CD8-positive, alpha-beta memory T cell (primary cell): ENCODE data around the gene OMG. TPM values are rescaled to one million over a fixed set of nuclear protein-coding genes. Genes with fewer than 3 reads are reported as not detected.
A peak's percentile ranks its signal among the peaks of the same experiment; 100 is the strongest.
"Not testable (repeated sequence)": the region's sequence is repeated elsewhere in the genome, so short reads cannot be mapped to it uniquely, and the experiment has no call there.

Source experiments
- CTCF ChIA-PET: fragments of 350-600 bp; sonication (Branson Sonifier 250); formaldehyde crosslinking; loops from one replicate; lab custom pipeline; 2021; ENCODE audit warnings: antibody characterized with exemption; lab: Charles Lee
- POLR2A ChIA-PET: fragments of 350-600 bp; sonication (Branson Sonifier 250); formaldehyde crosslinking; loops from one replicate; lab custom pipeline; 2021; ENCODE audit warnings: antibody characterized with exemption; lab: Charles Lee
- DNase-seq, 5 donors: peaks; one replicate each; pipeline versions ENCODE4 v3.0.0 to v3.0.0-alpha.2; 2020 to 2022; ENCODE audit warnings: mixed read lengths in 1 of 5
- H3K27ac ChIP-seq: one replicate; pipeline ENCODE4 v1.7.0; 2013; ENCODE audit warnings: low read depth, mild to moderate bottlenecking, low read length, moderate library complexity
- H3K27me3 ChIP-seq: 2 replicates; pipeline ENCODE4 v1.7.0; 2013; ENCODE audit warnings: low read length, mild to moderate bottlenecking; ENCODE audit not compliant: insufficient read depth, poor library complexity, severe bottlenecking
- H3K36me3 ChIP-seq: 2 replicates; pipeline ENCODE4 v1.7.0; 2013; ENCODE audit warnings: mild to moderate bottlenecking, low read length, moderate library complexity; ENCODE audit not compliant: insufficient read depth
- H3K4me1 ChIP-seq: 2 replicates; pipeline ENCODE4 v1.7.0; 2013; ENCODE audit warnings: mild to moderate bottlenecking, low read length, moderate library complexity; ENCODE audit not compliant: insufficient read depth
- H3K4me3 ChIP-seq: 2 replicates; pipeline ENCODE4 v1.7.0; 2013; ENCODE audit warnings: mild to moderate bottlenecking, low read length
- H3K9me3 ChIP-seq: 2 replicates; pipeline ENCODE4 v1.7.0; 2013; ENCODE audit warnings: mild to moderate bottlenecking, low read length
- H3K27ac Mint-ChIP-seq, 8 donors: one replicate each; pipeline ENCODE4 v1.8.0; 2020 to 2021; ENCODE audit warnings: mixed read lengths in 8 of 8, mild to moderate bottlenecking in 6 of 8, inconsistent platforms in 3 of 8, moderate library complexity in 3 of 8
- H3K27me3 Mint-ChIP-seq, 2 donors: one replicate each; pipeline ENCODE4 v1.8.0; 2020 to 2021; ENCODE audit warnings: mixed read lengths in 2 of 2, mild to moderate bottlenecking in 1 of 2, moderate library complexity in 1 of 2
- H3K36me3 Mint-ChIP-seq, 3 donors: one replicate each; pipeline ENCODE4 v1.8.0; 2020 to 2021; ENCODE audit warnings: mixed read lengths in 3 of 3, inconsistent platforms in 1 of 3, mild to moderate bottlenecking in 1 of 3
- H3K4me1 Mint-ChIP-seq, 3 donors: one replicate each; pipeline ENCODE4 v1.8.0; 2020 to 2021; ENCODE audit warnings: mixed read lengths in 3 of 3, inconsistent platforms in 1 of 3, mild to moderate bottlenecking in 1 of 3
- H3K4me3 Mint-ChIP-seq, 7 donors: one replicate each; pipeline ENCODE4 v1.8.0; 2020 to 2021; ENCODE audit warnings: mixed read lengths in 7 of 7, mild to moderate bottlenecking in 6 of 7, moderate library complexity in 4 of 7, inconsistent platforms in 2 of 7
- H3K9me3 Mint-ChIP-seq, 5 donors: one replicate each; pipeline ENCODE4 v1.8.0; 2020 to 2022; ENCODE audit warnings: mixed read lengths in 5 of 5, mild to moderate bottlenecking in 3 of 5, moderate library complexity in 2 of 5, inconsistent platforms in 1 of 5
- polyA plus RNA-seq: library from polyadenylated mRNA; unstranded; fragments of 300-500 nt; fragmentation: Illumina TruSeq; gene quantifications from one replicate; pipeline ENCODE4 v1.2.3, GENCODE V29; 2021
- total RNA-seq, 2 experiments: library from RNA; stranded (reverse); gene quantifications; one replicate each; pipeline ENCODE4 v1.2.3, GENCODE V29; 2021

The OMG gene
- total and polyA plus RNA-seq, 3 experiments from 2014 or later, result 0.13 to 0.18 TPM; not detected in 1

GRCh38 chr17:31293581-31293980 lies 3.5 kb downstream of the OMG start:
- no peaks in the 10 kb centered on the region for H3K27me3 ChIP-seq
- H3K4me3 Mint-ChIP-seq, result no peak overlapping the region
- H3K9me3 Mint-ChIP-seq, result no peaks in the 10 kb centered on the region
- ChIA-PET CTCF (no interaction called here), POLR2A (no interaction called here)
- DNase-seq, result no peak
- H3K4me3 ChIP-seq, result no peak overlapping the region
- no peaks in the 10 kb centered on the region for H3K36me3 ChIP-seq
- H3K27me3 Mint-ChIP-seq, result peaks cover 0 to 2% of the 10 kb centered on the region in 2 donors
- H3K4me1 ChIP-seq, result no peaks in the 10 kb centered on the region
- H3K27ac ChIP-seq, result no peak overlapping the region
- H3K27ac Mint-ChIP-seq, result peak overlapping the region in 2 of 8 donors; percentile 25 to 27
- H3K4me1 Mint-ChIP-seq, result peaks cover 2 to 11% (median 6%) of the 10 kb centered on the region in 3 donors
- no peaks in the 10 kb centered on the region for H3K9me3 ChIP-seq
- H3K36me3 Mint-ChIP-seq, result peaks cover 0 to 2% (median 0%) of the 10 kb centered on the region in 3 donors

DNA sequence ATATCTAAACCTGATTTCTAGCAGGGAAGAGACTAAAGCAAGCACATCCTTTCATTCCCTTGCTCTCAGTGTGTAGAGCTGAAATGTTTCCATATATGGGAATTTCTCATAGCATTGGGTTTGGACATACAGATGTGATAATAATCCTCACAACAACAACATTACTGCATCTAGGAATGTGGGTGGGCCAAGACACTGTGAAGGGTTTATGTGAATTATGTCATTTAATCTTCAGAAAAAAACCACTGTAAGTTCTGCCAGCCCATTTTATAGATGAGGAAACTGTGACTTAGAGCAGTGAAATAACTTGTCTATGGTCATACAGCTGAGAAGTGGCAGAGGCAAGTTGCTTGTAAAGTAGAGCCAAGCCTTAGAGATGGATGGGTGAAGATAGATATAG lies 5.2 kb downstream of the OMG start:
- Histone ChIP-seq H3K27ac (no peak overlapping the region), H3K4me1 (no peaks in the 10 kb centered on the region), H3K4me3 (no peak overlapping the region), H3K27me3 (no peaks in the 10 kb centered on the region), H3K36me3 (no peaks in the 10 kb centered on the region), H3K9me3 (no peaks in the 10 kb centered on the region)
- no peak overlapping the region for H3K27ac Mint-ChIP-seq
- peaks cover 0 to 2% (median 0%) of the 10 kb centered on the region in 3 donors for H3K36me3 Mint-ChIP-seq
- no peak overlapping the region for H3K4me3 Mint-ChIP-seq
- H3K9me3 Mint-ChIP-seq, result no peaks in the 10 kb centered on the region
- ChIA-PET POLR2A (no interaction called here), CTCF (no interaction called here)
- peaks cover 0 to 2% of the 10 kb centered on the region in 2 donors for H3K27me3 Mint-ChIP-seq
- peaks cover 2 to 12% (median 11%) of the 10 kb centered on the region in 3 donors for H3K4me1 Mint-ChIP-seq
- no peak for DNase-seq

DNA sequence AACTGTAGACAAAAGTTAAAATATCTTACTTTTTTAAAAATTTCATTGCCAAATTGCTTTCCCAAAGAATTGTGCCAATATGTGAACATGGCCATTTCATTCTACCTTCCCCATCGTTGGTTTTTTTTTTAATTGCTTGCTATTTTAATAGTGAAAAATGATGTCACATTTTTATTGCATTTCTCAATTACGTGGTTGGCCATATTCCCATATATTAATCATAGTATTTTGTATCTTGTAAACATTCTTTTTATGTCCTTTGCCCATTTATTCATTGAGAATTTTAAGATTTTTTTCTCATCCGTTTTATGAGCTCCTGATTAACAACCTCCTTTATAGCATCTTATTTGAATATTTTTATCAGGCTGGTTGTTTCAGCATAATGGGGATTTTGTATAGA lies 7.2 kb downstream of the OMG start:
- H3K4me3 ChIP-seq, result no peak overlapping the region
- CTCF ChIA-PET, result no interaction called here
- peaks cover 2 to 13% (median 11%) of the 10 kb centered on the region in 3 donors for H3K4me1 Mint-ChIP-seq
- H3K36me3 ChIP-seq, result no peaks in the 10 kb centered on the region
- H3K27ac ChIP-seq, result no peak overlapping the region
- POLR2A ChIA-PET, result no interaction called here
- H3K27ac Mint-ChIP-seq, result no peak overlapping the region
- no peaks in the 10 kb centered on the region for H3K9me3 Mint-ChIP-seq
- peaks cover 0 to 2% of the 10 kb centered on the region in 2 donors for H3K27me3 Mint-ChIP-seq
- no peaks in the 10 kb centered on the region for H3K9me3 ChIP-seq
- H3K27me3 ChIP-seq, result no peaks in the 10 kb centered on the region
- H3K4me3 Mint-ChIP-seq, result no peak overlapping the region
- DNase-seq, result no peak
- H3K36me3 Mint-ChIP-seq, result no peaks in the 10 kb centered on the region
- no peaks in the 10 kb centered on the region for H3K4me1 ChIP-seq

- H3K4me3 ChIP-seq, CTCF ChIA-PET, H3K9me3 Mint-ChIP-seq, H3K9me3 ChIP-seq, POLR2A ChIA-PET, H3K4me3 Mint-ChIP-seq, H3K36me3 Mint-ChIP-seq, H3K27me3 Mint-ChIP-seq, DNase-seq, H3K36me3 ChIP-seq, H3K27ac ChIP-seq, H3K4me1 ChIP-seq, H3K27me3 ChIP-seq: not testable (repeated sequence)
- peak overlapping the region in 1 of 8 donors; percentile 17 for H3K27ac Mint-ChIP-seq
- H3K4me1 Mint-ChIP-seq, result peaks cover 2 to 13% (median 11%) of the 10 kb centered on the region in 3 donors
These were observed 9.1 kb downstream of the OMG start for GRCh38 chr17:31287932-31288331.

DNA sequence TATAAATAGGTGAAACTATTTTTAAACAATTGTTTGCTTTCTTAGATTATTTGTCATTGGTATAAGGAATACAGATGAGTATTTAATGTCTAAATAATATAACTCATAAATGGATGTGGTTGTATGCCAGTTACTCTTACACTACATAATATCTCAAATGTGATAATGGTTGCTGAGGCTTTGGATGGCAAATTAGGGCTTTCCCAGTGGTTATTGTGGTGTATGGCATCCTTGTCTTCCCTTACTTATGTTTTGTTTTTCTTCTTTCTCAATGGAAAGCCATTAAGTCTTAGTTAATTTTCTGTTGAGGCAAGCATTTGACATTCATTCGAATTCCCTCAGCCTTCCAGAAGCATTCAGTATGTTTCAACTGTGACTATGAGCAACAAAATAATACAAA lies 10.5 kb downstream of the OMG start:
- Histone ChIP-seq H3K27ac (no peak overlapping the region), H3K36me3 (no peaks in the 10 kb centered on the region), H3K4me1 (no peaks in the 10 kb centered on the region), H3K9me3 (no peaks in the 10 kb centered on the region), H3K27me3 (no peaks in the 10 kb centered on the region), H3K4me3 (no peak overlapping the region)
- H3K4me1 Mint-ChIP-seq, result peaks cover 2 to 13% (median 11%) of the 10 kb centered on the region in 3 donors
- CTCF ChIA-PET, result no interaction called here
- H3K36me3 Mint-ChIP-seq, result peaks cover 0 to 6% (median 2%) of the 10 kb centered on the region in 3 donors
- DNase-seq, result no peak
- H3K4me3 Mint-ChIP-seq, result no peak overlapping the region
- H3K27ac Mint-ChIP-seq, result no peak overlapping the region
- peaks cover 0 to 2% of the 10 kb centered on the region in 2 donors for H3K27me3 Mint-ChIP-seq
- no peaks in the 10 kb centered on the region for H3K9me3 Mint-ChIP-seq
- POLR2A ChIA-PET, result no interaction called here

DNA sequence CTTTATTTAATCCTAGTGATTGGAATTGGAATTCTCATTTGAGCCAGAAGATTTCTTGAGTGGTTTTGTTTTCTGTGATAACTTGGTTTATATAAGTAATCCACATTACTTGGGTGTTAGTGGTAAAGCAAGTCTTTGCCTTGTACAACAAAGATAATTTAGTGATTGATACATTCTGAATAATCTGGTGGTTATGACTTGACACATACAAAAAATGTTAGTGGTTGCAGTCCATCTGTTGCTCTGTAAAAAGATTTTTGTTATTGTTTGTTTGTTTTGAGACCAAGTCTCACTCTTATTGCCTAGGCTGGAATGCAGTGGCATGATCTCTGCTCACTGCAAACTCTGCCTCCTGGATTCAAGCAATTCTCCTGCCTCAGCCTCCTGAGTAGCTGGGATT lies 13.2 kb downstream of the OMG start:
- H3K4me3 ChIP-seq, result no peak overlapping the region
- no peak for DNase-seq
- no peaks in the 10 kb centered on the region for H3K27me3 ChIP-seq
- Mint-ChIP-seq H3K36me3 (peaks cover 0 to 6% (median 5%) of the 10 kb centered on the region in 3 donors), H3K27ac (no peak overlapping the region), H3K4me3 (no peak overlapping the region), H3K27me3 (no peaks in the 10 kb centered on the region), H3K4me1 (peaks cover 0 to 9% (median 1%) of the 10 kb centered on the region in 3 donors), H3K9me3 (no peaks in the 10 kb centered on the region)
- no peaks in the 10 kb centered on the region for H3K36me3 ChIP-seq
- ChIA-PET CTCF (no interaction called here), POLR2A (no interaction called here)
- no peaks in the 10 kb centered on the region for H3K9me3 ChIP-seq
- H3K4me1 ChIP-seq, result no peaks in the 10 kb centered on the region
- H3K27ac ChIP-seq, result no peak overlapping the region

- no peaks in the 10 kb centered on the region for H3K9me3 Mint-ChIP-seq
- no peak overlapping the region for H3K27ac Mint-ChIP-seq
- CTCF ChIA-PET, result no interaction called here
These were observed 16.0 kb downstream of the OMG start for GRCh38 chr17:31281061-31281460.

DNA sequence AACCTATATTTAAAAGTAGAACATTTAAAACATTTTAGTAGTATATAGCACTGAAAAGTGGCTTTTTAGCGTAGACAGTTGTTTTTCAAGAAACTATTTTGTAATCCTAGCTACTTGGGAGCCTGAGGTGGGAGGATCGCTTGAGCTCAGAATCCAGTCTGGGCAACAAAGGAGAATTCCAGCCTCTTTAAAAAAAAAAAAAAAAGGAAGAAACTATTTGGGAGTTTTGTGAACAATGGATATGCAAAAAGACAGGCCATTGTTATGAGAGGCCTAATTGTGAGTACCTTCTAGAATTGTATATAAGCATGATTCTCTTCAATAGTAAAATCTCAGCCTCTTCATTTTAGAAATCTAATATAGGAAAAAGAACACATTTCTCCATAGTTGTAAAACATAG lies 17.6 kb downstream of the OMG start:
- POLR2A ChIA-PET, result no interaction called here

More at GRCh38 chr17:31281061-31281460, 16.0 kb downstream of the OMG start:
- Histone ChIP-seq H3K27ac (no peak overlapping the region), H3K4me1 (no peaks in the 10 kb centered on the region), H3K4me3 (no peak overlapping the region), H3K9me3 (no peaks in the 10 kb centered on the region), H3K27me3 (no peaks in the 10 kb centered on the region), H3K36me3 (no peaks in the 10 kb centered on the region)
- DNase-seq, result no peak
- POLR2A ChIA-PET, result no interaction called here
- Mint-ChIP-seq H3K4me1 (no peaks in the 10 kb centered on the region), H3K4me3 (no peak overlapping the region), H3K27me3 (no peaks in the 10 kb centered on the region), H3K36me3 (peaks cover 6 to 9% (median 8%) of the 10 kb centered on the region in 3 donors)

More for the DNA sequence above, 17.6 kb downstream of the OMG start:
- no peaks in the 10 kb centered on the region for H3K27me3 Mint-ChIP-seq
- no peak for DNase-seq
- no peaks in the 10 kb centered on the region for H3K36me3 ChIP-seq
- H3K9me3 Mint-ChIP-seq, result no peaks in the 10 kb centered on the region
- H3K36me3 Mint-ChIP-seq, result peaks cover 6 to 10% (median 9%) of the 10 kb centered on the region in 3 donors
- no peaks in the 10 kb centered on the region for H3K27me3 ChIP-seq
- H3K27ac Mint-ChIP-seq, result no peak overlapping the region
- H3K4me1 ChIP-seq, result no peaks in the 10 kb centered on the region
- no peaks in the 10 kb centered on the region for H3K4me1 Mint-ChIP-seq
- H3K27ac ChIP-seq, result no peak overlapping the region
- CTCF ChIA-PET, result no interaction called here
- no peaks in the 10 kb centered on the region for H3K9me3 ChIP-seq
- H3K4me3 ChIP-seq, result no peak overlapping the region
- H3K4me3 Mint-ChIP-seq, result no peak overlapping the region
